UCSD-AML1 (cell line): Measurements from ENCODE around the gene DENND1A.
"Not testable (repeated sequence)": the region's sequence is repeated elsewhere in the genome, so short reads cannot be mapped to it uniquely, and the experiment has no call there.

Experiments used
- DNase-seq: peaks from one replicate; lab custom pipeline; 2025; ENCODE audit not compliant: unreplicated experiment; lab: John Stamatoyannopoulos, UW

DENND1A gene

GRCh38 chr9:123741214-123741613 lies 188.7 kb downstream of the DENND1A start:
- no peak for DNase-seq

GRCh38 chr9:123739902-123740301 lies 190.0 kb downstream of the DENND1A start:
- DNase-seq = no peak

- no peak for DNase-seq
These were observed 190.5 kb downstream of the DENND1A start for GRCh38 chr9:123739387-123739786.

DNA sequence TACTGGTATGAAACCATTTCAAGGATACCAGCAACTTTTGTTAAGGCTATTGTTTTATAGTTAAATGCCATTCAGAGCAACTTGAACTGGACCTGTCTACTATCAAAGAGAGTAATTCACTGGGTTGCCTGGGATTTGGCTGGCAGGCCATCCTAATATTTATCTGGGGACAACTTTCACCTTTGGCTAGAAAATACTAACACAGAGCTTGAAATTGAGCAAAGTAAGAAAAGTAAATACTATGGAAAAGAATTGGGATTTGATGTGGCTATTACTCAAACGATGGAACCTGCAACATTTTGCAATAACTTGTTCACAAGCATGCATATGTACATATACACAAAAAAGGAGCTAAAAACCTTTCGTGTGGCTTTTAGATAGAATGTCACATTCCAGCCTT lies 191.3 kb downstream of the DENND1A start:
- no peak for DNase-seq

DNA sequence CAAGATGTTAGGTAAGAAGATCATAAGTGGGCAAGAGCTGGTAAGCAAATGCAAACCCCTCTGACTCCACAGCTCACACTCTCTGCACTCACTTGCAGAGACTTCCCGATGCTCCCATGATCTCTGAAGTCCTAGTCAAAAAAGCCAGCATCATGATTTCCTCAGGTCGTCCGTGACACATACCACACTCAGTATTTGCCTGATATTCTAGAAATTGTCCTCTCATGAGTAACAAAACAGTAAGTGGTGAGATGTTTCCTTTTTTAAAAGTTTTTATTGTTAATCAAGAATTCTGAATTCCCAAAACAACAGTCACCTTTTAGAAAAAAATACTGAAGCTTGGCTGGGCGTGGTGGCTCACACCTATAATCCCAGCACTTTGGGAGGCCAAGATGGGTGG lies 194.6 kb downstream of the DENND1A start:
- DNase-seq = no peak

DNA sequence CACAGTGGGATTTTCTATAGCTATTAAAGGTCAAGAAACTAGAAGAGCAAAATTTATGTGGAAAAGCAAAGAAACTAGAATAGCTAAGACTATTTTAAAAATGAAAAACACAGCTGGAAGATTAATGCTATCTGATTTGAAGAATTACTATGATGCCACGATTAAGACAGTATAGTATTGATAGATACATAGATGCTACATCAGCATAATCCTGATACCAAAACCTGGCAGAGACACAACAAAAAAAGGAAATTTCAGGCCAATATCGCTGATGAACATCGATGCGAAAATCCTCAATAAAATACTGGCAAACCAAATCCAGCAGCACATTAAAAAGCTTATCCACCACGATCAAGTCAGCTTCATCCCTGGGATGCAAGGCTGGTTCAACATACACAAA lies 201.4 kb downstream of the DENND1A start:
- not testable (repeated sequence) for DNase-seq

- DNase-seq = no peak
These were observed 202.6 kb downstream of the DENND1A start for GRCh38 chr9:123727332-123727731.

GRCh38 chr9:123725389-123725788 lies 204.5 kb downstream of the DENND1A start:
- DNase-seq = no peak

DNA sequence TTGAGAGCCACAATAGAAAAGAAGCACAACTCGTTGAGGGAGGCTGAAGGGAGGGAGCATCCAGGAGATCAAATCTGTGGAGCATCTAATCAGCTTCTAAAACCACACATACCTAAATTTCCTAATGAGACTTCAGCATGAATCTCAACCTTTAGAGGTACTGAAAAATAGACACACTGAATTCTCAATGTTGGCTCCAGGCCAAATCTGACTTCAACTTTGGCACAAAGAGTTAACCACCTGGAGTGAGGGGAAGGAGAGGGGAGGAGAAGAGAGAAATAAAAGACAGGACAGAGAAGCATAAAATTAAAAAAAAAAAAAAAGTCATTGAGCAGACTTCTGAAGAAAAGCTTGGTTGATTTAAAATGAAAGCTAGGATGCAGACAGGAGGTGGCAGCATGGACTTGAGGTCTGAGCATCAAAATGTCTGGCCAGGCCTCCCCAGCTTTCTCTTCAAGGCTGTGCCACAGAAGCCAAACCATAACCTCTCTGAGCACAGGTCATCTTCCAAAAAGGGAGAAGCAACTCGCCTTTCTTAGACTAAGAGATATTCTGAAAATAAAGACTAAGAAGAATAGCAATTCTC lies 205.6 kb downstream of the DENND1A start:
- no peak for DNase-seq

- no peak for DNase-seq
These were observed 206.6 kb downstream of the DENND1A start for GRCh38 chr9:123723135-123723875.

- DNase-seq = no peak
These were observed 207.5 kb downstream of the DENND1A start for GRCh38 chr9:123722378-123722777.

- no peak for DNase-seq
These were observed 211.7 kb downstream of the DENND1A start for GRCh38 chr9:123718188-123718587.

- DNase-seq = no peak
These were observed 212.2 kb downstream of the DENND1A start for GRCh38 chr9:123717581-123718175.

- DNase-seq = no peak
These were observed 213.5 kb downstream of the DENND1A start for GRCh38 chr9:123716339-123716945.

DNA sequence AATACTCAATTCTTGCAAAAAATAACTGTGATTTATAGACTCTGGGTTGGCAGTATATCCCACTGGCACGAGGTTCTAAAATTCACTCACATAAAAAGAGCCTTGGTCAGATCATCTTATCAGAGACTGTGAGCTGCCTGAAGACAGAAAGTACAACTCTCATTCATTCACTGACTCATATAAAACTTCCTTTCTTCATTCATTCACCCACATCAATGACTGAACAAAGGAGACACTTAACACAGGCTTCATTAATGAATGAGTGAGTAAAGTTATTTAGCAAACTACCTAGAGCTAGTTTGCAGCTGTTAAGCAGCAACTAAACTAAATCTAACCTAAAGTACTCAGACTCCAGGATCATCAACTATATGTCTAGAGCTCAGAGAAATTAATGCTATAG lies 214.7 kb downstream of the DENND1A start:
- DNase-seq = no peak

- DNase-seq = no peak
These were observed 216.6 kb downstream of the DENND1A start for GRCh38 chr9:123713282-123713681.

- no peak for DNase-seq
These were observed 217.5 kb downstream of the DENND1A start for GRCh38 chr9:123712399-123712798.

DNA sequence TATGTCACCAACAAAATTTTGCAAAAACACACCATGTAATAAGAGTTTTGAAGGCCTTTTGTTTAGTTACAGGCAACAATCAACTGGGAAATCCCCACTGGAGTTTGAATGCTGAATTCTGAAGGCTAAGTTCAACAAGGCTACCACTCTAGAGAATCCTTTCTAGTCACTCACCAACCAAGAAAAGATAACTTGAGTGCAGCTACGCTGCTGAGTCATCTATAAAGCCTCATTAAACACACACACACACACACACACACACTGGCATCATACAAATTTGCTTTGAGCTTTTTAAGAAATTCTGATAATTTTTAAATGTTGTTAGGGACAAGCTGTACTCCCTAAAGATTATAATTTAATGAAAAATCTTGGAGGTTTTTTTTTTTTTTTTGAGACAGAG lies 219.6 kb downstream of the DENND1A start:
- DNase-seq = no peak

GRCh38 chr9:123702483-123702882 lies 227.4 kb downstream of the DENND1A start:
- DNase-seq = no peak

- no peak for DNase-seq
These were observed 232.2 kb downstream of the DENND1A start for GRCh38 chr9:123697686-123698085.

DNA sequence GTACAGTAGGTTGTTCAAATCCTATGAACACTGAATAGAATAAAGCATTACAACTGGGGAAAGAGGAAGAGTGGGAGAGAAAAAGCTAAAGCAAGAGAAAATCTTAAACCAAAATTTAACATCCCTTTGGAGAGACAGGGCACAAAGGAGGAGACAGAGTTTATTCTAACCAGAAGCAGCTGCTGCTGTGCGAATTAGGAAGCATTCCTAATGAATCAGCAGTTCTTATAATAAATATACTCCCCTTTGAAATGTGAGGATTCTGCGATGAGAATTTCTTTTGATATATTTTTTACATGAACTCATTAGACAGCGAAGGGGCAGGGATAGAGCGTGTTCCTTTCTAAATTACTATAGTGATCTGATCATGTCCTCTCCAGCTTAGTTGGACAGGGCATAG lies 233.4 kb downstream of the DENND1A start:
- DNase-seq = no peak

DNA sequence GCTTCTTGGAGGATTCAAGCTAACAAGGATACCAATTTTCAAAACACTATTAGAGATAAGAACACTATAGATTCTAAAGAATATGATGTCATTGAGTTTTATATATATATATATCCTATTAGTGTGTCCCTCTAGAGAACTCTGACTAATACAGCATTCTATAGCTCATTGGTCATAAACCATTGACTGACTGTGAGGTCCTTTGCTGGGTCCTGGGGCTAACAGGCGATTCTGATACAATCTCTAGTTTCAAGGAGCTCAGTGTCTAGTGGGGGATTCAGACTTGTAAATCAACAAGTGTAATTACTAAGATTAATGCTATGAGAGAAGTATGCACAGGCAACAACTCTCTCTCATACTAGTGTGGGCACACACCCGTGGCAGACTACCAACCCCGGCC lies 234.5 kb downstream of the DENND1A start:
- DNase-seq = no peak
